Measurements from ENCODE around the gene PXDN. TPM values are rescaled to one million over a fixed set of nuclear protein-coding genes. Genes with fewer than 3 reads are reported as not detected.
"Not testable (repeated sequence)": the region's sequence is repeated elsewhere in the genome, so short reads cannot be mapped to it uniquely, and the experiment has no call there.

PXDN gene
- total and polyA plus RNA-seq, 9 donors, result 95.4 to 273 (median 193) TPM

DNA sequence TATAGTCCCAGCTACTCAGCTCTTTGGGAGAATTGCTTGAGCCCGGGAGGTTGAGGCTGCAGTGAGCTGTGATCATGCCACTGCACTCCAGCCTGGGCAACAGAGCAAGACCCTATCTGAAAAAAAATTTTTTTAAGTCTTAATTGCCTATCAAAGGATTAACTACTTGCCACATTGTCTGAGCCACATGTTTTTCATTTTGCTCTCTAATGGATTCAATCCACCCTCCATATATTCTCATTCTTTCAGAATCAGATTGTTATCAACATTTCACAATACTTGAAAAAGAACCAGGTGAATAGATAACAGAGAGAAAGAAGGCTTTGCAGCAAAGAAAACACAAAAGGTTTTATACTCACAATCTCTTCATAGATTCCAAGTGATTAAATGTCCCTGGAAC, 61.0 kb downstream of the PXDN start:
- H3K4me3 ChIP-seq (ENCODE audit: low read length), result no peak overlapping the region
- peaks cover 38% of the 10 kb centered on the region for H3K4me1 ChIP-seq (ENCODE audit: control insufficient read depth, insufficient read depth, low read length)
- no peak overlapping the region for H3K27ac ChIP-seq (ENCODE audit: low read length)
- DNase-seq, result no peak
- WGBS (ENCODE audit: insufficient coverage), result 100% methylated on average over 1 of the region's 1 CpG
- peaks cover 72% of the 10 kb centered on the region for H3K36me3 ChIP-seq (ENCODE audit: control insufficient read depth, insufficient read depth, low read length)
- H3K9me3 ChIP-seq (replicated peaks; ENCODE audit: control insufficient read depth, low read depth, low read length), result no peaks in the 10 kb centered on the region
- H3K27me3 ChIP-seq (ENCODE audit: control insufficient read depth, insufficient read depth, low read length), result no peaks in the 10 kb centered on the region

GRCh38 chr2:1682181-1682440, 62.2 kb downstream of the PXDN start:
- peak overlapping the region; percentile 6 for H3K27ac ChIP-seq (ENCODE audit: low read length)

DNA sequence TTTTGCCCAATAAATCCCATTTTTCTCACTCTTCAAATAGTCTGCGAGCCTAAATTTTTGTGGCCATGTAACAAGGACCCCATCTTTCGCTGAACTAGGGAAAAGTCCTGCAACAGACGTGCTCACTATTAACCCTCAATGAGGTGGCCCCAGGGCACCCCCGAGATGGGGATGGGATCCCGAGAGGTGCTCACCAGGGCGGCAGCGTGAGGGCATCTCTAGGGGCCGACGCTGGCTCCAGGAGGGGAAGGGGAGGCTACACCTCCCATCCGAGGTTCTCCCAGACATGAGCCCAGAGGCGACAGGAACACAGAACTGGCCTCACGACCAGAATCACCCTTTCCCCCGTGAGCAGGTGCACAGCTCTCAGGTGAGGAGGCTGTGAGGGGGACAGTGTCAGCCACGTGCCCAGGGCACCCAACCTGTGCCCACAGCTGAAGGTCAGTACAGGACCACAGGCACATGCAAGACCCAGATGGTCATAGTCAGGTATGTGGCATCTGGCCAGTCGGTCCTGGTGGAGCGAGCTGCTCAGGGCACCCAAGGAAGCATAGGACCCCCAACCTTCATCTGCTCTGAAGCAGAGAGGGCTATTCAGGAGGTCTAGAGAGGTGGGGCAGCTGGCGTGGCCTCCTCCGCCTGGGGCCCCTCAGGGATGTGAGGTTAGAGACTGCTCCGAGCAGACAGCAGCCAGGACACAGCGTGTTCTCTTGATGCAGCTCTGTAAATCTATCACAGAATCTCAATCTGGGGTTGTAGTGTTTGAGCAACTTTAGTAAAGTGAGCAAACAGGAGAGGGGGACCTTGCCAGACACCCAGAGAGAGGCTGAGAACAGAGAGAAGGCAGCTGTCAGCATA, 62.8 kb downstream of the PXDN start:
- 72% methylated on average over 17 of the region's 20 CpGs for WGBS (ENCODE audit: insufficient coverage)
- Histone ChIP-seq H3K27ac (ENCODE audit: low read length) (peak overlapping the region; percentile 6), H3K36me3 (ENCODE audit: control insufficient read depth, insufficient read depth, low read length) (peaks cover 76% of the 10 kb centered on the region), H3K4me1 (ENCODE audit: control insufficient read depth, insufficient read depth, low read length) (peaks cover 27% of the 10 kb centered on the region), H3K4me3 (ENCODE audit: low read length) (no peak overlapping the region), H3K9me3 (replicated peaks; ENCODE audit: control insufficient read depth, low read depth, low read length) (no peaks in the 10 kb centered on the region), H3K27me3 (ENCODE audit: control insufficient read depth, insufficient read depth, low read length) (no peaks in the 10 kb centered on the region)
- no peak for DNase-seq

More at GRCh38 chr2:1682181-1682440, 62.2 kb downstream of the PXDN start:
- Histone ChIP-seq H3K36me3 (ENCODE audit: control insufficient read depth, insufficient read depth, low read length) (peaks cover 77% of the 10 kb centered on the region), H3K9me3 (replicated peaks; ENCODE audit: control insufficient read depth, low read depth, low read length) (no peaks in the 10 kb centered on the region), H3K27me3 (ENCODE audit: control insufficient read depth, insufficient read depth, low read length) (no peaks in the 10 kb centered on the region), H3K4me1 (ENCODE audit: control insufficient read depth, insufficient read depth, low read length) (peaks cover 33% of the 10 kb centered on the region), H3K4me3 (ENCODE audit: low read length) (no peak overlapping the region)
- no peak for DNase-seq

GRCh38 chr2:1681017-1681318, 63.3 kb downstream of the PXDN start:
- Histone ChIP-seq H3K27me3 (ENCODE audit: control insufficient read depth, insufficient read depth, low read length) (no peaks in the 10 kb centered on the region), H3K9me3 (replicated peaks; ENCODE audit: control insufficient read depth, low read depth, low read length) (no peaks in the 10 kb centered on the region), H3K4me1 (ENCODE audit: control insufficient read depth, insufficient read depth, low read length) (peaks cover 21% of the 10 kb centered on the region), H3K36me3 (ENCODE audit: control insufficient read depth, insufficient read depth, low read length) (peaks cover 78% of the 10 kb centered on the region), H3K27ac (ENCODE audit: low read length) (no peak overlapping the region), H3K4me3 (ENCODE audit: low read length) (no peak overlapping the region)
- 60% methylated on average over 3 of the region's 3 CpGs for WGBS (ENCODE audit: insufficient coverage)
- no peak for DNase-seq

DNA sequence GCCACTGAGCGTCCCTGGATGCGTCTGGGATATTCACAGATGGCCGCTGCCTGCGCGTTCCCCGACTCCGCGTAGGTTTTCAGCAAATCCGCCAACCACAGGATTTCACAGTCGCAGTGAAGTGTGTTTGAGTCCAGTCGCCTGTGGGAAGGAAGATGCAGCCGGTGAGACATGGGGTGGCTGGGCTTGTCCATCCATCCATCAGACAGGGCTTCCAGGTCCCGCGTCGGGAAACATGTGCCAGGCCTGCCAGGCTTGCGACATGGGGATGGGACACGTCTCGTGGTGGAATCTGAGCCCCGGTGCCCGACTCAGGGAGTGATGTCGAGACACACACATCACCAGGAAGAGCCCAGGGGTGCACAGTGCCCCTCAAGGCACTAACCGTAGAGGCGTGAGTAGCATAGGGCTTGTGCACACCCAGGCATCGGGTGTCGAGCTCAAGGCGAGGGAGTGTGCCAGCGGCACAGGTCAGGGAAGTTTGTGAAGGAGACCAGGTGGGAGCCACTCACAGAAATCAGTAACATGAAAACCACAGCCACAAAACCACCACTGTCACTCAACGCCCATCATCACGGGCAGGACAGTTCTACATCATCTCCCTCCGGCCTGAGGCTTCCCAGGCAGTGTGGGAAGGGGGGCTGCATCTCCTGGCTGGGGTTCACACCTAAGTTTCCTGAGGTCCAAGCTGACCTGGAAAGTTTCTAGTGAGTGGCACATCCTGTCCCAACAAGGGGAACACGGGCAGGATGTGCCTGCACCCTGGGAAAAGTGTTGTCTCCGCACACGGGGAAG, 63.9 kb downstream of the PXDN start:
- Histone ChIP-seq H3K27ac (ENCODE audit: low read length) (no peak overlapping the region), H3K4me1 (ENCODE audit: control insufficient read depth, insufficient read depth, low read length) (peaks cover 16% of the 10 kb centered on the region), H3K9me3 (replicated peaks; ENCODE audit: control insufficient read depth, low read depth, low read length) (no peaks in the 10 kb centered on the region), H3K27me3 (ENCODE audit: control insufficient read depth, insufficient read depth, low read length) (no peaks in the 10 kb centered on the region), H3K36me3 (ENCODE audit: control insufficient read depth, insufficient read depth, low read length) (peaks cover 78% of the 10 kb centered on the region), H3K4me3 (ENCODE audit: low read length) (no peak overlapping the region)
- DNase-seq, result no peak
- 88% methylated on average over 26 of the region's 33 CpGs for WGBS (ENCODE audit: insufficient coverage)

DNA sequence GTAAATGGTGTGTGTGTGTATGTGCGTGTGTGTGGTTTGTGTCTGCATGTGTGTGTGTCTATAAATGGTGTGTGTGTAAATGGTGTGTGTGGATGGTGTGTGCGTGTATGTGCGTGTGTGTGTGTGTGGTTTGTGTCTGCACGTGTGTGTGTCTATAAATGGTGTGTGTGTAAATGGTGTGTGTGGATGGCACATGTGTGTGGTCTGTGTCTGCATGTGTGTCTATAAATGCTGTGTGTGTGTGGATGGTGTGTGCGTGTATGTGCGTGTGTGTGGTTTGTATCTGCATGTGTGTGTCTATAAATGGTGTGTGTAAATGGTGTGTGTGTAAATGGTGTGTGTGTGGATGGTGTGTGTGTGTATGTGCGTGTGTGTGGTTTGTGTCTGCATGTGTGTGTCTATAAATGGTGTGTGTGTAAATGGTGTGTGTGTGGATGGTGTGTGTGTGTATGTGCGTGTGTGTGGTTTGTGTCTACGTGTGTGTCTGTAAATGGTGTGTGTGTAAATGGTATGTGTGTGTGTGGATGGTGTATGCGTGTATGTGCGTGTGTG, 64.8 kb downstream of the PXDN start:
- WGBS (ENCODE audit: insufficient coverage), result 90% methylated on average over 11 of the region's 11 CpGs
- Histone ChIP-seq H3K4me1 (ENCODE audit: control insufficient read depth, insufficient read depth, low read length) (peaks cover 11% of the 10 kb centered on the region), H3K36me3 (ENCODE audit: control insufficient read depth, insufficient read depth, low read length) (peaks cover 78% of the 10 kb centered on the region)
- H3K27ac ChIP-seq (ENCODE audit: low read length); H3K9me3 ChIP-seq (replicated peaks; ENCODE audit: control insufficient read depth, low read depth, low read length); H3K27me3 ChIP-seq (ENCODE audit: control insufficient read depth, insufficient read depth, low read length); DNase-seq; H3K4me3 ChIP-seq (ENCODE audit: low read length): not testable (repeated sequence)

DNA sequence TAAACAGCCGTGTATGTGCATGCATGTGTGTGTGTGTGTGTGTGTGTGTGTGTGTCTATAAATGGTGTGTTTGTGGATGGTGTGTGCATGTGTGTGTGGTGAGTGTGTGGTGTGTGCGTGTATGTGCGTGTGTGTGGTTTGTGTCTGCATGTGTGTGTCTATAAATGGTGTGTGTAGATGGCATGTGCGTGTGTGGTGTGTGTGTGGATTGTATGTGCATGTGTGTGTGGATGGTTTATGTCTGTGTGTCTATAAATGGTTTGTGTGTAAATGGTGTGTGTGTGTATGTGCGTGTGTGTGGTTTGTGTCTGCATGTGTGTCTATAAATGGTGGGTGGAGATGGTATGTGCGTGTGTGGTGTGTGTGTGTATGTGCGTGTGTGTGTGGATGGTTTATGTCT, 65.2 kb downstream of the PXDN start:
- H3K27me3 ChIP-seq (ENCODE audit: control insufficient read depth, insufficient read depth, low read length); H3K9me3 ChIP-seq (replicated peaks; ENCODE audit: control insufficient read depth, low read depth, low read length); H3K4me3 ChIP-seq (ENCODE audit: low read length); H3K27ac ChIP-seq (ENCODE audit: low read length); DNase-seq: not testable (repeated sequence)
- peaks cover 11% of the 10 kb centered on the region for H3K4me1 ChIP-seq (ENCODE audit: control insufficient read depth, insufficient read depth, low read length)
- WGBS (ENCODE audit: insufficient coverage), result 93% methylated on average over 6 of the region's 7 CpGs
- peaks cover 81% of the 10 kb centered on the region for H3K36me3 ChIP-seq (ENCODE audit: control insufficient read depth, insufficient read depth, low read length)

- Histone ChIP-seq H3K4me1 (ENCODE audit: control insufficient read depth, insufficient read depth, low read length) (peaks cover 11% of the 10 kb centered on the region), H3K9me3 (replicated peaks; ENCODE audit: control insufficient read depth, low read depth, low read length) (no peaks in the 10 kb centered on the region), H3K4me3 (ENCODE audit: low read length) (no peak overlapping the region), H3K36me3 (ENCODE audit: control insufficient read depth, insufficient read depth, low read length) (peaks cover 84% of the 10 kb centered on the region), H3K27me3 (ENCODE audit: control insufficient read depth, insufficient read depth, low read length) (no peaks in the 10 kb centered on the region), H3K27ac (ENCODE audit: low read length) (no peak overlapping the region)
- 76% methylated on average over 11 of the region's 14 CpGs for WGBS (ENCODE audit: insufficient coverage)
- DNase-seq, result no peak
Observed at GRCh38 chr2:1678609-1679008, 65.7 kb downstream of the PXDN start.

DNA sequence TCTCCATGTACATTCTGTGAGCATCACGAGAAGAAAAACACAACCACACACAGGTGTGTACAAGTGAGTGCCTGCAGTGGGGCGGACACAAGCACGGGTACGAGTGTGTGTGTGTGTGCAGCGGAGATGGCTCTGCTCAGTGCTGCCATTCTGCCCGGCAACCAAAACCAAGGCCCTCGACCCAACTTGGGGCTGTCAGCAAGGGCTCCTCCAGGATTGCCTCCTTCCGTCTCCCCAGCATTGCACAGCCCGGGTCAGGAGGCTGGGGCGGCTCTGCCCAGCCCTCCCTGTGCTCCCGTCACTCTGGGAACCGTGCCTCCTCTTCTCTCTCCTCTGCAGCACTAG, 66.5 kb downstream of the PXDN start:
- Histone ChIP-seq H3K36me3 (ENCODE audit: control insufficient read depth, insufficient read depth, low read length) (peaks cover 88% of the 10 kb centered on the region), H3K9me3 (replicated peaks; ENCODE audit: control insufficient read depth, low read depth, low read length) (no peaks in the 10 kb centered on the region), H3K4me1 (ENCODE audit: control insufficient read depth, insufficient read depth, low read length) (peaks cover 11% of the 10 kb centered on the region), H3K27ac (ENCODE audit: low read length) (no peak overlapping the region), H3K27me3 (ENCODE audit: control insufficient read depth, insufficient read depth, low read length) (no peaks in the 10 kb centered on the region), H3K4me3 (ENCODE audit: low read length) (no peak overlapping the region)
- 91% methylated on average over 11 of the region's 12 CpGs for WGBS (ENCODE audit: insufficient coverage)
- DNase-seq, result no peak

DNA sequence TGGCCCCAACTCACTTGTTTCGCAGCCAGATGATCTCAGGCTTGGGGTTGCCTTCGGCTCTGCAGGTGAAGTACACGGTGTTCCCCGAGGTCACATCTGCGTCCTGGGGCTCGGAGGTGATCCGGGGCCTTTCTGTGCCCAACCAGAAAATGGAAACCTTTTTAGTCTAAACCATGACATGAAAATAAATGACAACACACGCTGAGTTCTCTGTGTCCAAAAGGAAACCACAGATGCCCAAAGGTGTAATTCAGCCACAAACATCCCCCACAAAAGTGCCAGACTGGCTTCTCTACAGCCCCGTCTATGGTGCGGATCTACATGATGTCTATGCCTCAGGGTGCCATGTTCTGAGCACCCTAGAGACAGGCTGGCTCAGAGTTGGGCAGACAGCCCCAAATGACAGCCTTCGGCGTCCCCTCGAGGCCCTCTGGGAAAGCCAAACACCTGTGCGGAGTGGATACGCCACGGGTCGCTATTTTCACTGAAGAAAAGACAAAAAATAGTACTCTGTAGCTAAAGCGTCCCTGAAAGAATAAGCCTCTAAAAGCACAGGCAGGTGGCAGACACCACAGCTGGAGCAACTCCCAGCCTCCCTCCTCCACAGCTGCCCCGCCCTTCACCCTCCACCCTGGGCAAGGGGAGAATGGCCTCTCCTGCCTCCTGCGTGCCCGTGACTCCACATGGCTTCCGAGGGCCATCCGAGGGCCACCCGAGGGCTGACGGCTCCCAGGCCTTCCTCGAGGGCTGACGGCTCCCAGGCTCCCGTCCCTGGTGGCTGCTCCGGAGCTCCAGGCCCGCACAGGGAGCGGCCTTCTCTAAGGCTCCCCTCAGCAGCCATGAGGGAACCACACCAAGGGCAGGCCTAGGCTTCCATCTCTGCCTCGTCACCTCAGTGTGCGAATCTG, 67.1 kb downstream of the PXDN start:
- WGBS (ENCODE audit: insufficient coverage), result 73% methylated on average over 25 of the region's 33 CpGs
- peaks cover 91% of the 10 kb centered on the region for H3K36me3 ChIP-seq (ENCODE audit: control insufficient read depth, insufficient read depth, low read length)
- H3K9me3 ChIP-seq (replicated peaks; ENCODE audit: control insufficient read depth, low read depth, low read length), result no peaks in the 10 kb centered on the region

More for the DNA sequence above, 67.1 kb downstream of the PXDN start:
- Histone ChIP-seq H3K4me3 (ENCODE audit: low read length) (no peak overlapping the region), H3K4me1 (ENCODE audit: control insufficient read depth, insufficient read depth, low read length) (peaks cover 11% of the 10 kb centered on the region), H3K27me3 (ENCODE audit: control insufficient read depth, insufficient read depth, low read length) (no peaks in the 10 kb centered on the region), H3K27ac (ENCODE audit: low read length) (no peak overlapping the region)
- DNase-seq, result no peak

Measured in muscle of leg (tissue), 11 donors.